ELR (cell line): ENCODE results near the gene JUND.
A peak's percentile ranks its signal among the peaks of the same experiment; 100 is the strongest.

ENCODE experiments used
- DNase-seq: peaks from one replicate; pipeline ENCODE4 v3.0.0-alpha.2; 2015; ENCODE audit warnings: low read depth

JUND gene

DNA sequence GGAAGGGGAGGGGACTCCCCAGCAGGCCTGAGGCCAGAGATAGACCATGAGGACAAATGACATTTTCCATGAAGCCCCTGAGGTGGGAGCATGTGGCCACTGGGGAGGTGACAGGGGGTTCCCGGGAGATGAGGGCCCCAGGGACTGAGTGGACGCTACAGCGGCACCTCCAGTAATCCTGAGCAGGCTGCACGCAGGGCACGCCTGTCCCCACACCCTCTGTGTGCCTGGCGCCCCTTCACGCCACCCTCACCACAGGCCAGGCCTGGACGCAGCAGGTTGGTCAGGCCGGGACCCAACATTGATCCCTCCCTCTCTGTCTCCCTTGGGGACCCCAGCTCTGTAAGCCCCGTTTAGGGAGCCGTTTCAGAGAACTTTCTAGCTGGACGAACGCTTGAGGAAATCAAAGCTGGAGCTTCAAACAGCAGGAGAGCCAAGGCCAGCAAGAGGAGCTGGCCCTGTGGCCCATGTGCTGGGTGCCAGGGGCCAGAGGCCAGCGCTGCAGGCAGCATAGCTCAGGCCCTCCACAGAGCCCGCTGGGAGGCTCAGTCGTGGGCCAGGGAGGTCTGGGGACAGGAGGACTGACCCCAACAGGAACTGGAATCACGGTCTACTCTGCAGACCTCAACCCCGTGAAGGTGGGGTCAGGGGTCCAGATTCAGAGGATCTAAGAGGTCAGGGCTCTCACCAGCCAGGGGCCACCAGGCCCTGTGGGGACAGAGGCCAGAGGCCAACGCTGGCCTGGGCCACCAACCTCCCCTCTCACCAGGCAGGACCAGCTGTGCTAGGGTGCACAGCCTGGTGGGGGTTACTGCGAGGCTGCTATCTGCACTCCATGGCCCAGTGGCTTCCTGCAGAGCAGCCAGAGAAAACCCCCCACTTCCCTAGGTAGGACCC is 26.9 kb upstream of the JUND start:
- DNase-seq, result no peak

DNA sequence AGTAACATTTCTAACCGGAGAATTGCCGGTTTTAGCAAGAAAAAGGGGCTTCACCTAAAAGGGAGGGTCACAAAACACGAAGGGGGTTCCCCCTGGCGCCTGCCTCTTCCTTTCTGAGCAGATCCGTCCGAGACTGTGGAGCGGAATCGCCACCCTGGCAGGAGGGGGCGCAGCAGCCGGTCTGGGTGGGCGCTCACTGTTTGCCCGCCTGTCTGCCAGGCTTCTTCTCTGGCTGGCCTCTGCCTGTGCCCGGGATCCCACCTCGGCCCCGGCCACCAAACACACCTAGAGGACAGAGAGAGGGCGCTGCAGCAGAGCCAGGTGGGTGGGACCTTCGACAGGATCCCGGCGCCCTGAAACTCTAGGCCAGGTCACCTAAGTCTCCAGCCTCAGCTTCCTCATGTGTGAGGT is 25.9 kb upstream of the JUND start:
- DNase-seq, result no peak

DNA sequence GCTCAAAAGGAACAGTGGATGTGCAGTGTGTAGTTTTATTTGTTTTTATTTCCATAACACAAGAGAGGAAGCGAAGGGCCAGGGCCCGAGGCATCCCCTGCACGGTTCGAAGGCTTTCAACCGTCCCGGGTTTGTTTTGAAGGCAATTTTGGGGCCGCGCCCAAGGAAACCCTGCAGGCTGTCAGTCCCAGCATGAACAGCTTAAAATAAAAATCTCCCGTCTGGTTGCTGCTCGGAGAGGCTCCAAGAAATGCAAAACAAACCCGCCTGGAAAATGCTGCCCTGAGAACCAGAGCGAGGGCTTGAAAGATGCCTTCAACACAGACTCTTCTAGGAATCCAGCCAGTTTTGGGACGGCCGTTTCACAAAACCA is 25.5 kb upstream of the JUND start:
- DNase-seq, result no peak

DNA sequence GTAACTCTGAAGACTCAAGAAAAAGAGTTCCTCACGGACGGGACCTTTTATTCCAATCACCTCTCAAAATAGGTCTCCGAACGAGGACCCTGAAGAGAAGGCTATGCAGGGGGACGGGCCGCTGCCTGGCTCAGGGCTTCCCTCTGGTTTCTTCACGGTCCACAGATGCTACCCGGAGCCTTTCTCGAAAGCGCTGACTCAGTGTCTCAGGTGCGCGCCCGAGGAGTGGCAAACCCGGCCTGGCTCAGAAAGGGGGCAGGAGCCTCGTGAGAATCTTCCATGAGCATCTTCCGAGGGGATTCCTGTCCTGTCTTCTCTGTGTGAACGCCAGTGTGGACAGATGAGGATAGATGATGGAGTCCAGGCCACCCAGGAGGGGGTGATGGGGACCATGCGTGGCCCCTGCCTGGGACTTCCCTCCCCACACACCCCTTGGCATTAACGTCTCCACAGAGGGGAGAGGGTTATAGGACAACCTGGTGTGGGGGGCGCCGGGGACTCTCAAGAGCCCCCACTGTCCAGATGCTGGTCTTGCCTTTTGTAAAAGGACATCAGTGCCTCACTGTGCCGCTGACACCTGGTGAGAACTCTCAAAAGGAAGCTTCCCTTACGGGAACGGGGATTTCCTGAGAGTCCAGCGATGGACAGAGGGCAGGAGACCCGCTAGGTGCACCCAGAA is 24.9 kb upstream of the JUND start:
- DNase-seq, result no peak

DNA sequence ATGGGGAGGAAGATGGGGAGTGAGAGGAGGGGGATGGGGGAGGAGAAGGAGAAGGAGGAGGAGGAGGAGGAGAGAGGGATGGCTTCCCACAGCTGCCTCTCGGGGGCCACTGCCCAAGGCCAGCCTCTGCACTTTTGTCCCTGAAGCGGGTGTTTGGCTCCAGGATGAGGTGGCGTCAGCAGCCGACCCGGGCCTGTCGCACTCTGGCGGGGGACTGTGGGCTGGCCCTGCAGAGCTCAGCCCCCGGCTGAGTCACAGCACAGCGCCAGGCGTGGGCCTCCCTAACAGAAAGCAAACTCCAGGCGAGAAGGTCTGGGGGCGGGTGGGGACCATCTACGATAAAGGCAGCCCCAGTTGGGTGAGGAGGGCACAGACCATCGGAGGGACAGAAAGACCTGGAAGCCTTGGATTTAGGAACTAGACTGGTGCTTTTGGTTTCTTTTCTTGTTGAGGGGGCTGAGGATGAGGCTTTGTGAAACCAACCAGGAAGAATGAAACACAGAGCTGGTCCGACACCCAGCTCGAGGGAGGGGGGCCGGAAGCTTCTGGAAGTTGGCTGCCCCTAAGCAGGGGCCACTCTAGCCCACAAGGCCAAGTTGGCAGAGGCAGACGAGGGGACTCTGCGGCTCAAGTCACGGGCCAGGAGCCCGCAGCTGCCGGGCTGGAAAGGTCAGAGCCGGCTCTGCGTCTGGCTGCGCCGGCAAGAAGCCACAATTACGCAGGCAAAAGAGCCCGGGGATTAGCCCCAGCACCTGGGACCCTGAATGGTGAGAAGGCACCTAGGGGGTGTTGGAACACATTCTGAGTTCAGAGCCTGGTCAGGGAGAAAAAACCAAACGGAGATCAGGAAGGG is 23.3 kb upstream of the JUND start:
- DNase-seq, result peak; percentile 83

- DNase-seq, result no peak
Observed at GRCh38 chr19:18304208-18304457, 22.7 kb upstream of the JUND start.

GRCh38 chr19:18301718-18302111 is 20.3 kb upstream of the JUND start:
- DNase-seq, result no peak

DNA sequence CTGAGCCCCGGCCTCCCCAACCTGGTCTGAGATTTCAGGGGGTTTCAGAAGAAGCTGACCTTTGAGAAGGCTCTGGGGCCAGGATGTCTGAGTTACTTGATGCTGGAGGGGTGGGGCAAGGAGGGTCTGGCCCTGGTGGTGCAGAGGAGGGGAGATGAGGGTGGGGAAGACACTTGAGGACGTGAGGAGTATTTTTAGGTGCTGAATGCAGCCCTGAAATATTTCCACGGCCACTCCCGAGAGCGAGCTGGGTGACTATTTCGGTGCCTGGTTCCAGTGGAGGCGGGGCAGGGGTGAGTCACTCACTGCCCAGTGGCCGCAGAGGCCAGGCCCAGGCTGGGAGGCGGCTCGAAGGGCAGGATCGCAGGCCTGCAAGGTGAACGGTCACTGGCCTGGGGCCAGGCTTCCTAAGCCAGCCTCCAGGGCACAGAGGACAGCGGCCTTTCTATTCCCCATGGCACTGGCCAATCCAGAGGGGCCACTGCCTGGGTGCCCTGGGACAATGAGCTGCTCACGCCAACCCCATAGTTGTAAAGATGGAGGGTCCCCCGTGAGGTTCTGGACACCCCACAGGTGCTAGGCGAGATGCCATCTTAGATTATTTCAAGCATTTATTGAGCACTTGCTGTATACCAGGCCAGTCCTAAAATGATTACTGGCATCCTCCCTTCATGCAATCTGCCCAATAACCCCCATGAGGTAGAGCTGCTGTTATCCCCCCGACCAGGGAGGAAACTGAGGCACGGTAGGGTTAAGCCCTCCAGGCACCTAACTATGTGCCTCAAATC is 19.7 kb upstream of the JUND start:
- DNase-seq, result peak; percentile 85

DNA sequence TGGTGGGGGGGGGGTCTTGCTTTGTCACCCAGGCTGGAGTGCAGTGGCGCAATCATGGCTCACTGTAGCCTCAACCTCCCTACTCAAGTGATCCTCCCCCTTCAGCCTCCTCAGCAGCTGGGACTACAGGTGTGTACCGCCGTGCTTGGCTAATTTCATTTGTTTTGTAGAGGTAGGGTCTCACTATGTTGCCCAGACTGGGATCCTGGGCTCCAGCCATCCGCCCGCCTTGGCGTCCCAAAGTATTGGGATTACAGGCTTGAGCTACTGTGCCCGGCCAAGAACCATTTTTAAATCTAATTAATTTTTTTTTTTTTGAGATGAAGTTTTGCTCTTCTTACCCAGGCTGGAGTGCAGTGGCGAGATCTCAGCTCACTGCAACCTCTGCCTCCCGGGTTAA is 18.2 kb upstream of the JUND start:
- DNase-seq, result no peak

DNA sequence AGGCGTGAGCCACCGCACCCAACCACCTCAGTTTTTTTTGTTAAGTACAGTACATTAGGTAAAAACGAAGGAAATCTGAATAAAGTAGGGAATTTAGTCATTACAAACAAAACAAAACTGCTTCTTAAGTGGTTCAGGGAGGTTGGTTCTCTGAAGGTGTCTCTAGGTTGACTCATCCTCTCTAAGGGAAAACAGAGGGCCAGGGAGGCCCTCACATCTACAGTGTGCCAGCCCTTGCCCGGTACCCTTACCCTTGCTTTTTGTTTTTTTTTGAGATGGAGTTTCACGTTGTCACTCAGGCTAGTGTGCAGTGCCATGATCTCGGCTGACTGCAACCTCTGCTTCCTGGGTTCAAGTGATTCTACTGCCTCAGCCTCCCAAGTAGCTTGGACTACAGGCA is 17.2 kb upstream of the JUND start:
- DNase-seq, result peak; percentile 48

DNA sequence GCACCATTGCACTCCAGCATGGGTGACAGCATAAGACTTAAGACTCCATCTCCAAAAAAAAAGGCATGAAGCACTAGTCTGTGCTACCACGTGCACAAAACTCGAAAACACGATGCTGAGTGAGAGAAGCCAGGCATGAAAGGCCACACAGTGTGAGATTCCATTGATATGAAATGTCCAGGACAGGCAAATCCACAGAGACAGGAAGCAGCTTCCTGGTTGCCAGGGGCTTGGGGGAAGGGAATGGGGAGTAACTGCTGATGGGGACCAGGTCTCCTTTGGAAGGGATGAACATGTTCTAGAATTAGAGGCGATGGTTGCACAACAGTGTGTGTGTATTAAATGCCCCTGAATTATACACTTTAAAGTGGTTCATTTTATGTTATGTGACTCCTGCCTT is 15.9 kb upstream of the JUND start:
- no peak for DNase-seq

DNA sequence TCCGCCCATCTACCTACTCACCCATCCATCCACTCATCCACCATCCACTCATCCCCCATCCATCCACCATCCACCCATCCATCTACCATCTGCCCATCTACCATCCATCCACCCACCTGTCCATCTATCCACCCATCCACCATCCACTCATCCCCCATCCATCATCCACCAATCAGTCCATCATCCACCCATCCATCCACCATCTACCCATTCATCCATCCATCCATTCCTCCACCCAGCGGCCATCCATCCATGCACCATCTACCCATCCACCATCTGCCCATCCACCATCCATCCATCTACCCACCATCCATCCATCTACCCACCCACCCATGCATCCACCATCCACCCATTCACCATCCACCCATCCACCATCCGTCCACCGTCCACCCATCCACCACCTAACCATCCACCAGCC is 13.6 kb upstream of the JUND start:
- no peak for DNase-seq

DNA sequence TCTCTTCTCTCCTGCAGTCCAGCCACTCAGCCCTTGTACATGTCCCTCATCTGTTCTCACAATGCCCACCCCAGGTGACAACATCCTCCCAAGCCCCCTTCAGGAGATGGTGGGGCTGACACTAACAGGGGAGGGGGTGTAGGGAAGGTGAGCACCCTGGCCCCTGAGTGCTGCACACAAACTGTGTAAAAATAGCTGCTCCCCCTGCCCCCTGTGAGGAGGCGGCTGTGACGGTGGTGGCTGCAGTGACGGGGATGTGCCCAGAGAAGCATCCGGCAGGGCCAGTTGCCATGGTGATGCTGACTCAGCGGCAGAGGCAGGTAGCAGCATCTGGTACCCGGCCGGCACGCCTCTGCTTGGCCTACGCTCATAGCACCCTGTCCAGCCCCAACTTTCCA is 13.0 kb upstream of the JUND start:
- no peak for DNase-seq

- DNase-seq, result no peak
Observed at GRCh38 chr19:18293642-18294466, 12.4 kb upstream of the JUND start.

- DNase-seq, result peak; percentile 79
Observed at GRCh38 chr19:18292810-18293641, 11.6 kb upstream of the JUND start.

DNA sequence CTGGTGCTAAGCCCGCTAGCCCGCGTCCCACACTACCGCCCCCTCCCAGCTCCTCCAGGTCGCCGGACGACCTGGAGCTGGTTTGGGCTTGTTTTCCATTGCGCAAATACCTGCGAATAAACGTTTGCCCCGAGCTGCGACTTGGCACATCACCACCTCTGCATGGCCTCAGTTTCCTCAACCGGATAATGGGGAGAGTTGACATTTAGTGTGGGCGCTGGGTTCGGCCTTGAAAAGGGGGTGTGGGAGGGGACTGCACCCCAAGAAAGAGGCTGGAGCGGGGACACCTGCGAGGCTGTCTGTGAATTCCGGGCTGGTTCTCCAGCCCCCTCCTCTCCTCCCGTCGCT is 11.0 kb upstream of the JUND start:
- DNase-seq, result no peak

GRCh38 chr19:18291590-18292461 is 10.4 kb upstream of the JUND start:
- peak; percentile 71 for DNase-seq

GRCh38 chr19:18291019-18291524 is 9.7 kb upstream of the JUND start:
- DNase-seq, result no peak

DNA sequence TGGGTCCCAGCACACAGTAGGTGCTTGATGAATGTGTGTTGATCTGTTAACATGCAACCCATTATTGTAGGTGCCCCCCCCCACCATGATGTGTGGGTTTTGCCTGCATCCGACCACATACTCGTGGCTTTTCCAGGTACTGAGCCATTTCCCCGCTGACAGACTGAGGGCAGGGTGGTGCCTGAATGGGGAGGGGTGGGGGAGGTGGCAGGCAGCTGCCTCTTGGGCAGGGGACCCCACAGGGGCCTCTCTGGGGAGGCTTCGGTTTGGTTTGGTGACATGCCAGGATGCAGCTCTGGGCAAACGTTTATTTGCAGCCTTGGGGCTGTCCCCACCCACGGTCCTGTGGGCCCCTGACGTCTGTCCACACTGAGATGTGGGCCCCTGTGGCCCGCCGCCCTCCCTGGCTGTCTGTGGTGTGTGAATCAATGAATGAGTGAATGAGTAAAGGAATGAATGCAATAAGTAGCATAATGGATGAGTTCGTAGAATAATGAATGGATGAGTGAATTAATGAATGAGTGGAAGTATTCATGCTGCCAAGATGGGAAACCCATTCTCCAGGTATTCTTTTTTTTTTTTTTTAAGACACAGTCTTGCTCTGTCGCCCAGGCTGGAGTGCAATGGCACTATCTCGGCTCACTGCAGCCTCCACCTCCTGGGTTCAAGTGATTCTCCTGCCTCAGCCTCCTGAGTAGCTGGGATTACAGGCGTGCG is 9.0 kb upstream of the JUND start:
- DNase-seq, result no peak
